HG03442 (cell line): ENCODE measurements around the gene SLC2A6.

Experiments
- ATAC-seq: cut with Tn5 transposase; IDR thresholded peaks from one replicate; pipeline ENCODE4 v1.9.1; 2021; ENCODE audit warnings: mild to moderate bottlenecking, moderate library complexity; ENCODE audit not compliant: unreplicated experiment

The SLC2A6 gene, protein sequence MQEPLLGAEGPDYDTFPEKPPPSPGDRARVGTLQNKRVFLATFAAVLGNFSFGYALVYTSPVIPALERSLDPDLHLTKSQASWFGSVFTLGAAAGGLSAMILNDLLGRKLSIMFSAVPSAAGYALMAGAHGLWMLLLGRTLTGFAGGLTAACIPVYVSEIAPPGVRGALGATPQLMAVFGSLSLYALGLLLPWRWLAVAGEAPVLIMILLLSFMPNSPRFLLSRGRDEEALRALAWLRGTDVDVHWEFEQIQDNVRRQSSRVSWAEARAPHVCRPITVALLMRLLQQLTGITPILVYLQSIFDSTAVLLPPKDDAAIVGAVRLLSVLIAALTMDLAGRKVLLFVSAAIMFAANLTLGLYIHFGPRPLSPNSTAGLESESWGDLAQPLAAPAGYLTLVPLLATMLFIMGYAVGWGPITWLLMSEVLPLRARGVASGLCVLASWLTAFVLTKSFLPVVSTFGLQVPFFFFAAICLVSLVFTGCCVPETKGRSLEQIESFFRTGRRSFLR

DNA sequence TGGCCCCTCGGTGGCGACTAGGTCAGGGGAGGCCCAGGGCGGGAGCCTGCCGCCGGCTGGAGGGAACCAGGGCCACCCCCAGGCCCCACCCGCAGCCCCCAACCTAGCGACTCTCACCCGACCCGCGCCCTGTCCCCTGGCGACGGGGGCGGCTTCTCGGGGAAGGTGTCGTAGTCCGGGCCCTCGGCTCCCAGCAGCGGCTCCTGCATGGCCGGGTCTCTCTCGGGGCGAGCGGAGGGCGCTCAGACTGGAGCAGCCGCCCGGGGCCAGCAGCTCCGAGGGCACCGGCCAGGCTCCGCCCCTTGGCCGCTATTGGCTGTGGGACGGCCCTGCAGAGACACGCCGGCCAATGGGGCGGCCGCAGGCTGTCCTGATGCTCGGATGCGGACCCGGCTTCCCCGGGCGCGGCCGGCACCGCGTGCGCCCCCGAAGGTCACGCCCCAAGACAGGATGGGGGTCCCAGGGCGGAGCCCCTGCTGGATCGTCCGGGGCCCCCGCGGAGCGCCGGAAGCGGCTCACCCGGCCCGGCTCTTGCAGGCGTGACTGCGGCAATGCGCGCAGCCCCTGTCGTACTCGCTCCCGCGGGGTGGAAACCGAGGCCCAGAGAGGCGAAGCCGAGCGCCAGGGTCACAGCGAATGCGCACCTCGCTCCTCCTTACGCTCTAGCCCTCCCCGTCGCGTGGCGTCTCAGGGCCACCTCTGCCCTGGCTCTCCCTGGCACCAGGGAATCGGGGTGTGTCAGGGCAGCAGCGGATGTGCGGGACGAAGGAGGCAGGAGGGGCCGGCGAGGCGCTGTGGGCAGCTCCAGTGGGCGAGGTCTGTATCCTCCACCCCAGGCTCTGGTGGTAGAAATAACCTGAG is at the start of gene SLC2A6:
Gene SLC2A6 (minus strand): TSS at position 249 of the 861 bp plus-strand sequence. CDS start 40 bp downstream, at position 209.
- ATAC-seq: peak; percentile 91

GRCh38 chr9:133528001-133528875 is 49.3 kb upstream of the SLC2A6 start:
- no peak for ATAC-seq

DNA sequence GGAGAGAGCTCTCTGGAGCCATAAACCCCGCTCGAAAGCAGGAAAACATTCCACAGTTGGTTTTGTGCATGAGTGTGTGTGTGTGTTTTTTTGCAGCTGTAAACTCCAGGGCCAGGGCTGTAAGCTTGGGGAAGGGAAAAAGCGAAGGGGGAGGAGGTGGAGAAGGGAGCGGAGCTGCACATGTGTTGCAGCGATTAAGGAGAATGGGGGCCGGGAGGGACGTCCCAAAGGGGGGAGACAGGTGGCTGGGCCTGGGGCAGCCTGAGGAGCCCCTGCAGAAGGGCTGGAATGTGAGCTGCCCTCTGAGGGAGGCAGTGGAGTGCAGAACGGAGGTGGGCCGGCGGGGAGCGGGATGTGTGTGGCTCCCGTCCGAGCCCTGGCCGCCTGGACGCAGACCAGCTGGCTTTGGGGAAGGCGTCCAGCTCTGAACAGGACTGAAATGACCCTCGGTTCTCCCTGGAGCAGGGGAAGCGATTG is 48.6 kb upstream of the SLC2A6 start:
- no peak for ATAC-seq

DNA sequence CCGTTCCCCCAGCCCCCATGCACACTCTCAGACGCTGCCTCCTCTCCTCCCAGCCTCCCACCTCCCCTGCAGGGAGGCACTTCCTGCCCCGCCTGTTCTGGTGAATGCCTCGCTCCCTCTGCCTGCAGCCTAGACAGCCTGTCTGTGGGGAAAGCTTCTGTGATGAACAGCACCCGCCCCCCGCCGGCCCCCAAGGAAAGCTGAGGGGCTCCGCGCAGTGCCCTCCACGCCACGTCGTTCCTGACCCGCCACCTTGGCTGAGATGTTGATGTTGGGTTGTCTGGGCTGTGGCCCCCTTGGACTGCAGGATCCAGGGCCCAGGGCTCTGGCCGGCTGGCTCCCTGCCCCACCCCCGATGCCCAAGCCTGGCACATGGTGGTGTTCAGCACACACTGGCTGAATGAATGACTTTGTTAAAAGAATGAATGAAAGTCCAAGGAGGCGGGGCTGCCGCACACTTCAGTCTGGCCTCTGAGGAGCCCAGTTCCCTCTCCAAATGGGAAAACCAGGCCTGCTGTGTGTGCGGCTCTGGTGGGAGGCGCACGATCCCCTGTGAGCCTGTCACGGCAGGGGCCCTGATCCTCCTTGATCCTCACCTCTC is 47.9 kb upstream of the SLC2A6 start:
- no peak for ATAC-seq

- ATAC-seq: no peak
These were observed 46.8 kb upstream of the SLC2A6 start for GRCh38 chr9:133525677-133526076.

DNA sequence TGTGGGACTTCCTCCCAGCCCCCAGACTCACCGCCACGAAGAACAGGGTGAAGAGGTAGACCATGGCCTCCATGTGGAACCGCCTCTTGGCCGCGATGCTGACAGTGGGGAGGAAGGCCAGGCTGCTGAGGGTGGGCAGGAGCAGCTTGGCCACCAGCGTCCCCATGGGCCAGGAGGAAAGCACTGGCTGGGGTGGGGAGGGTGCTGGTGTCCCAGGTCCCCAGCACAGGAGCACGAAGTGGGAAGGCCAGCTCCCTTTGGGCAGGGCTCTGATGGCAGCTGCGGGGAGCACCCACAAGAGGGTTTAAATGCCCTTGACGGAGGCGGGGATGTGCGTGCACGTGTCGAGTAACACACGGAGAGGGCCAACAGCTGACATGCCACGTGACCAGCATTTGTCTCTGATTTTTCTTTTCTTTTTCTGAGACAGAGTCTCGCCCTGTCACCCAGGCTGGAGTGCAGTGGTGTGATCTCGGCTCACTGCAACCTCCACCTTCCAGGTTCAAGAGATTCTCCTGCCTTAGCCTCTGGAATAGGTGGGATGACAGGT is 45.9 kb upstream of the SLC2A6 start, which contains the start of gene MYMK:
Gene MYMK (minus strand): TSS at position 281 of the 550 bp plus-strand sequence. CDS start 115 bp downstream, at position 166.
- ATAC-seq: no peak

DNA sequence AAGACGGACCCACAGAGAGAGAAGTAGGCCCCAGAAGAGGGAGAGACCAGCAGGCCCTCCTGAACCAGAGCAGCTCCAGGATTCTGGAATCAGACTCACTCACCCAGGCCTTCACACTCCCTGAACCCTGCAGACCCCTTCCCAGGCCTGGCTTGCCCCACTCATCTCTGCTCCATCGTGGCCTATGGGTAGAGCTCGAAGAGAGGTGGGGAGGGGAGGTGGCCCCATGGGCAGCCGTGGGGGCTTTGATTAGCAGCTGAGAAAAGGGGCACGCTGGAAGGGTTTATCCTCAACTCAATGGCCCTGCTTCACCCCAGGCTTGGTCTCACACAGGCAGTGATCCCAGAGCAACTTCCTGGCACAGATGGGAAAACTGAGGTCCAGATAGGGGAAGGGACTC is 45.2 kb upstream of the SLC2A6 start:
- no peak for ATAC-seq

- no peak for ATAC-seq
These were observed 44.2 kb upstream of the SLC2A6 start for GRCh38 chr9:133523106-133523505.

GRCh38 chr9:133522073-133522910 is 43.4 kb upstream of the SLC2A6 start:
- no peak for ATAC-seq

DNA sequence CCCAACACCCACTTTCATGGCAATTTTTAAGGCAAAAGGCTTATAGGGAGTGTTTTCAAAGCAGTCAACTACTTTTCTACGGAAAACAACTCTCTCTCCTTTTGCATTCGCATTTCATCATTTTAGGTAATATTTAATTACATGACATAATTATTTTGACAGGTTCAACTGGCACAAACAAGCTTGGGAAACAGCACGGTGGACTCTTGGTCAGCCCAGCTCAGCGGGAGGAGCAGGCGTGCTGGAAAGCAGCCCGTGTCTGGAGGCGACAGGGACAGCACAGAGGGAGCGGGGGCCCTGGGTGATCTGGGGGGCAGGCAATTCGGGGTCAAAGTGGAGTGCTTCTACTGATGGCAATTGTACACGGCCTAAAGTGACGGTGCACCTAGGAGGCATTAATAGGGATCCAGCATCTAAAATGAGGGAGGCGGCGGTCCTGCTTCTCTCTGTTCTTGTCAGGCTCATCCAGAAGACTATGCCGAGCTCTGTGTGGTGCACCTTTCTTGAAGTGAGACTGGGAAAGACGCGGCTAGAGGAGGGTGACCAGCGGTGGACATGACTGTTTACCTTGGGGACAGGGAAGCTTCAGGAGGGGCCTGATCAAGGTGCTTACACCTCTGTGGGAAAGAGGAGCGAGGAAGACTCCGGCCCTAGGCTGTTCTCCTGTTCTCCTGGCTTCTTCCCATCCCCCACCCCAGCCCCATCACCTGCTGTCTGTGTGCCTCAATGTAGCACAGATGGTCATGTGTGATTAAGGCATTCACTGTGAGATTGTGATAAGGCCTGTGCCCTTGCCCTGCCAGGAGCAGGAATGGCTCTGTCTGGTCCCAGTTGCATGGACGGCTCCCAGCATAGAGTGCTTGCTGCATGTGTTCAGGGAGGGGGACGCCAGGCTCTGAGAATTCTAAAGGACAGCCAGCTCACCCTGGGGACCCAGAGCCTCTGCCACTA is 42.5 kb upstream of the SLC2A6 start:
- ATAC-seq: no peak

GRCh38 chr9:133520121-133520835 is 41.4 kb upstream of the SLC2A6 start:
- no peak for ATAC-seq

DNA sequence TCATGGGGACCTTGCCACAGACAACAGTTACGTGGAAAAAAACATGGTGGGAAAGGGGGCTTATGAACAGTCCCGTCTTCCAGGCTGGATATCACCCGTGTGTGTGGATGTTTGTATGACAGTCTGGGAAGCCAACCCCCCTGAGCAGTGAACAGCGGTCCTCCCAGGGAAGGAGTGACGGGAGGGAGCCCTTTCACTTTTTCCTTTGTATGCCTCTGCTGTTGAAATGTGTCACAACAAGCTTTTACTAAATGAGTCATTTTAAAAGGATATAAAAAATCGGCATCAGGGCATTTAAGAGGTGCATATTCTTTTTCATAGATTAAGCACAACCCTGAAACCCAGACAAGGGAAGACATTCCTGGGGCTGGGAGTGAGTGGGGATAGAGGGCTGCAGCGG is 40.8 kb upstream of the SLC2A6 start:
- no peak for ATAC-seq

- ATAC-seq: no peak
These were observed 40.0 kb upstream of the SLC2A6 start for GRCh38 chr9:133518706-133519449.

GRCh38 chr9:133518200-133518599 is 39.3 kb upstream of the SLC2A6 start:
- no peak for ATAC-seq

- ATAC-seq: no peak
These were observed 38.8 kb upstream of the SLC2A6 start for GRCh38 chr9:133517711-133518110.

- no peak for ATAC-seq
These were observed 38.1 kb upstream of the SLC2A6 start for GRCh38 chr9:133516961-133517350.
